GM06990 (cell line): Measurements from ENCODE around the gene TMEM121B.

Experiments used
- DNase-seq: peaks from one replicate; pipeline ENCODE4 v3.0.0-alpha.2; 2011; ENCODE audit not compliant: insufficient read length; ENCODE audit errors: extremely low read depth
- H3K27me3 ChIP-seq: replicated peaks from 2 replicates; pipeline ENCODE4 v1.6.0; 2011; ENCODE audit warnings: low read length; ENCODE audit not compliant: control insufficient read depth, insufficient read depth
- H3K36me3 ChIP-seq: 2 replicates; pipeline ENCODE4 v1.5.1; 2011; ENCODE audit warnings: low read length; ENCODE audit not compliant: control insufficient read depth, insufficient read depth
- H3K4me3 ChIP-seq: replicated peaks from 2 replicates; pipeline ENCODE4 v1.5.1; 2011; ENCODE audit warnings: low read depth, mild to moderate bottlenecking, control low read depth, low read length
- TF ChIP-seq, protein P1 (sequence below): IDR thresholded peaks from 2 replicates; pipeline ENCODE4 v1.5.1; 2011; ENCODE audit warnings: low read length, control low read depth, mild to moderate bottlenecking, inconsistent platforms; ENCODE audit not compliant: insufficient read depth, poor library complexity, severe bottlenecking

The TMEM121B gene

GRCh38 chr22:17106161-17106784 is 14.9 kb downstream of the TMEM121B start:
- Histone ChIP-seq H3K4me3 (no peak overlapping the region), H3K27me3 (no peaks in the 10 kb centered on the region), H3K36me3 (peaks cover 14% of the 10 kb centered on the region)
- no peak for DNase-seq
- TF ChIP-seq, protein P1, sequence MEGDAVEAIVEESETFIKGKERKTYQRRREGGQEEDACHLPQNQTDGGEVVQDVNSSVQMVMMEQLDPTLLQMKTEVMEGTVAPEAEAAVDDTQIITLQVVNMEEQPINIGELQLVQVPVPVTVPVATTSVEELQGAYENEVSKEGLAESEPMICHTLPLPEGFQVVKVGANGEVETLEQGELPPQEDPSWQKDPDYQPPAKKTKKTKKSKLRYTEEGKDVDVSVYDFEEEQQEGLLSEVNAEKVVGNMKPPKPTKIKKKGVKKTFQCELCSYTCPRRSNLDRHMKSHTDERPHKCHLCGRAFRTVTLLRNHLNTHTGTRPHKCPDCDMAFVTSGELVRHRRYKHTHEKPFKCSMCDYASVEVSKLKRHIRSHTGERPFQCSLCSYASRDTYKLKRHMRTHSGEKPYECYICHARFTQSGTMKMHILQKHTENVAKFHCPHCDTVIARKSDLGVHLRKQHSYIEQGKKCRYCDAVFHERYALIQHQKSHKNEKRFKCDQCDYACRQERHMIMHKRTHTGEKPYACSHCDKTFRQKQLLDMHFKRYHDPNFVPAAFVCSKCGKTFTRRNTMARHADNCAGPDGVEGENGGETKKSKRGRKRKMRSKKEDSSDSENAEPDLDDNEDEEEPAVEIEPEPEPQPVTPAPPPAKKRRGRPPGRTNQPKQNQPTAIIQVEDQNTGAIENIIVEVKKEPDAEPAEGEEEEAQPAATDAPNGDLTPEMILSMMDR, result peak; percentile 4

GRCh38 chr22:17105143-17106129 is 15.7 kb downstream of the TMEM121B start:
- TF ChIP-seq, protein P1, result no peak
- H3K4me3 ChIP-seq, result no peak overlapping the region
- H3K27me3 ChIP-seq, result no peaks in the 10 kb centered on the region
- H3K36me3 ChIP-seq, result peaks cover 14% of the 10 kb centered on the region
- no peak for DNase-seq

- TF ChIP-seq, protein P1, result no peak
- Histone ChIP-seq H3K27me3 (no peaks in the 10 kb centered on the region), H3K36me3 (peaks cover 14% of the 10 kb centered on the region), H3K4me3 (no peak overlapping the region)
- no peak for DNase-seq
Observed at GRCh38 chr22:17104336-17104935, 16.7 kb downstream of the TMEM121B start.

DNA sequence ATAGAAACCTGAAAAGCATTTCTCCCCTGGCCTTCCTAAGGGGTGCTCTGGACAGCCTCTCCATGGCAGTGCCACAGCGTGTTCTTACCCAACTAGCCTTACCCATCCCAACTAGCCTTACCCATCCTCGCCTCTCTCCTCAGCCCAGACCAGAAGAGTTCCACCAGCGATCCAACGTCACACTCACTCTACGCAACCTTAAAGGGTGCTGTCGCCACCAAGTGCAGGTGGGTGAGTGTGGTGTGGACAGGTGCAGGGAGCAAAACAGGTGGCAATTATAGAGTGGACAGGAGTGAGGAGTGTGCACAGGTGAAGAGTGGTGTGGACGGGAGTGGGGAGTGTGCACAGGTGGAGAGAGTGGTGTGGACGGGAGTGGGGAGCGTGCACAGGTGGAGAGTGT is 17.8 kb downstream of the TMEM121B start:
- TF ChIP-seq, protein P1, result no peak
- H3K36me3 ChIP-seq, result peaks cover 19% of the 10 kb centered on the region
- no peak for DNase-seq
- H3K4me3 ChIP-seq, result no peak overlapping the region
- H3K27me3 ChIP-seq, result no peaks in the 10 kb centered on the region

GRCh38 chr22:17102297-17102667 is 18.9 kb downstream of the TMEM121B start:
- no peak for DNase-seq
- TF ChIP-seq, protein P1, result no peak
- Histone ChIP-seq H3K4me3 (no peak overlapping the region), H3K36me3 (peaks cover 15% of the 10 kb centered on the region), H3K27me3 (no peaks in the 10 kb centered on the region)
